K562 (cell line): ENCODE results near the gene SLC37A2. TPM values are rescaled to one million over a fixed set of nuclear protein-coding genes. Genes with fewer than 3 reads are reported as not detected.

Experiments
- ATAC-seq: fragments of 200-7000 bp; cut with Tn5 transposase; 3 replicates; pipeline ENCODE4 v1.9.1; 2020; ENCODE audit warnings: moderate library complexity
- BruUV-seq: library from RNA; stranded (reverse); fragments of 400-500 nt; replicated peaks from 2 replicates; lab custom pipeline; 2021; lab: Mats Ljungman, UMichigan
- CTCF ChIA-PET: fragments of 300-600 bp; formaldehyde crosslinking; extraction: SDS; loops from one replicate; lab custom pipeline; 2021; ENCODE audit warnings: low intra/inter-chr PET ratio; lab: Yijun Ruan, JAX
- POLR2A ChIA-PET: fragments of 300-600, 350-650 bp; sonication (Branson Sonifier 250); formaldehyde crosslinking; extraction: SDS; loops from one replicate; lab custom pipeline; 2021; ENCODE audit warnings: antibody characterized with exemption, inconsistent platforms; lab: Yijun Ruan, JAX
- DNase-seq, 4 experiments: peaks; one replicate each; pipeline versions ENCODE4 v3.0.0 to v3.0.0-alpha.2; 2011 to 2018; ENCODE audit warnings: low spot score in 3 of 4, mixed read lengths in 3 of 4; ENCODE audit errors: extremely low read depth in 1 of 4
- FAIRE-seq: peaks from 2 replicates; lab custom pipeline; 2011; peaks lifted over from hg19 to GRCh38; lab: Jason Lieb, UNC
- H2AFZ ChIP-seq: 2 replicates; pipeline ENCODE4 v1.6.0; 2011; ENCODE audit warnings: low read depth, low read length, control low read depth, inconsistent platforms
- H3K27ac ChIP-seq: fragments of 200-600 bp; 3 replicates; pipeline ENCODE4 v1.8.0; 2011; ENCODE audit warnings: low read depth, mild to moderate bottlenecking, control low read depth, inconsistent platforms, low read length, moderate library complexity, mixed read lengths; ENCODE audit errors: extremely low read depth
- H3K27me3 ChIP-seq, 2 experiments: fragments of 300-600 bp in 1 of 2; 2 replicates in 1 of 2; 3 replicates in 1 of 2; pipeline versions ENCODE4 v1.6.0 to v1.8.0; 2011; ENCODE audit warnings: inconsistent platforms in 2 of 2, low read length in 2 of 2, mild to moderate bottlenecking in 1 of 2, mixed read lengths in 1 of 2, moderate library complexity in 1 of 2; ENCODE audit not compliant: control insufficient read depth in 2 of 2, insufficient read depth in 2 of 2
- H3K36me3 ChIP-seq: fragments of 300-600 bp; 3 replicates; pipeline ENCODE4 v1.8.0; 2011; ENCODE audit warnings: mild to moderate bottlenecking, low read length, inconsistent platforms; ENCODE audit not compliant: control insufficient read depth, insufficient read depth
- H3K4me1 ChIP-seq, 2 experiments: fragments of 200-600 bp in 1 of 2; replicated peaks in 1 of 2; 2 replicates in 1 of 2; 3 replicates in 1 of 2; pipeline versions ENCODE4 v1.5.1 to v1.8.0; 2011; ENCODE audit warnings: inconsistent platforms in 2 of 2, low read length in 2 of 2, mild to moderate bottlenecking in 1 of 2, mixed read lengths in 1 of 2, moderate library complexity in 1 of 2; ENCODE audit not compliant: control insufficient read depth in 2 of 2, insufficient read depth in 2 of 2
- H3K4me2 ChIP-seq: 2 replicates; pipeline ENCODE4 v1.6.1; 2011; ENCODE audit warnings: low read length, control low read depth, inconsistent platforms, mixed read lengths; ENCODE audit not compliant: insufficient read depth
- H3K4me3 ChIP-seq: fragments of 200-600 bp; sonication (generic), shearing (Covaris generic); 2 replicates; pipeline ENCODE4 v1.5.1; 2016; ENCODE audit warnings: control low read depth, inconsistent platforms
- H3K79me2 ChIP-seq: fragments of 200-600 bp; 3 replicates; pipeline ENCODE4 v1.8.0; 2011; ENCODE audit warnings: low read length, inconsistent platforms; ENCODE audit not compliant: control insufficient read depth, insufficient read depth
- H3K9ac ChIP-seq, 2 experiments: 2 replicates each; pipeline versions ENCODE4 v1.6.0 to v1.6.1; 2011; ENCODE audit warnings: low read depth in 2 of 2, low read length in 2 of 2, control low read depth in 1 of 2, inconsistent platforms in 1 of 2, mild to moderate bottlenecking in 1 of 2, mixed read lengths in 1 of 2; ENCODE audit not compliant: insufficient read depth in 1 of 2
- H3K9me1 ChIP-seq: one replicate; pipeline ENCODE4 v1.6.0; 2011; ENCODE audit warnings: inconsistent platforms, mild to moderate bottlenecking, low read length, moderate library complexity; ENCODE audit not compliant: control insufficient read depth, insufficient read depth
- H3K9me3 ChIP-seq: replicated peaks from 2 replicates; pipeline ENCODE4 v1.5.1; 2011; ENCODE audit warnings: low read depth, low read length, inconsistent platforms; ENCODE audit not compliant: control insufficient read depth, insufficient read depth
- H4K20me1 ChIP-seq: replicated peaks from 2 replicates; pipeline ENCODE4 v1.6.1; 2011; ENCODE audit warnings: low read length, inconsistent platforms, mixed read lengths; ENCODE audit not compliant: control insufficient read depth, insufficient read depth
- CREBBP ChIP-seq: IDR thresholded peaks from one replicate; pipeline ENCODE4 v1.6.1; 2012; ENCODE audit warnings: low read depth, mild to moderate bottlenecking, control low read depth, inconsistent platforms, low read length
- GATAD2B ChIP-seq: fragments of 450-650 bp; IDR thresholded peaks from 2 replicates; pipeline ENCODE4 v1.6.1; 2017; ENCODE audit warnings: mild to moderate bottlenecking, borderline replicate concordance
- HINFP ChIP-seq: fragments of 450-650 bp; conservative IDR thresholded peaks from 2 replicates; pipeline ENCODE4 v1.6.1; 2016; ENCODE audit warnings: missing genetic modification characterization, low read depth, mild to moderate bottlenecking, control low read depth, missing compliant biosample characterization
- KDM2B ChIP-seq: fragments of 250-450 bp; sonication (Bioruptor Pico); IDR thresholded peaks from 2 replicates; pipeline ENCODE4 v1.8.0; 2021; ENCODE audit warnings: mild to moderate bottlenecking, moderate library complexity
- MCM3 ChIP-seq: fragments of 450-650 bp; IDR thresholded peaks from 2 replicates; pipeline ENCODE4 v1.6.1; 2016
- MIER1 ChIP-seq: fragments of 450-650 bp; IDR thresholded peaks from 2 replicates; pipeline ENCODE4 v1.6.1; 2016; ENCODE audit warnings: antibody characterized with exemption, mild to moderate bottlenecking, low read depth
- PATZ1 ChIP-seq: fragments of 250-450 bp; sonication (Bioruptor Pico); IDR thresholded peaks from 2 replicates; pipeline ENCODE4 v1.5.0; 2020; ENCODE audit warnings: mild to moderate bottlenecking, borderline replicate concordance
- RNF219 ChIP-seq: fragments of 250-450 bp; sonication (Bioruptor Pico); IDR thresholded peaks from 2 replicates; pipeline ENCODE4 v1.5.0; 2022; ENCODE audit warnings: mild to moderate bottlenecking
- SMARCE1 ChIP-seq: fragments of 450-650 bp; IDR thresholded peaks from 2 replicates; pipeline ENCODE4 v1.7.1; 2016; ENCODE audit warnings: mild to moderate bottlenecking
- TOE1 ChIP-seq, 2 experiments: fragments of 450-650 bp in 1 of 2; sonication (generic) in 1 of 2; formaldehyde crosslinking in 1 of 2; IDR thresholded peaks; 2 replicates each; pipeline versions ENCODE4 v1.7.1 to v1.8.0; 2016 to 2022; ENCODE audit warnings: borderline replicate concordance in 2 of 2, mild to moderate bottlenecking in 2 of 2, antibody characterized with exemption in 1 of 2, inconsistent platforms in 1 of 2, low read depth in 1 of 2, missing genetic modification reagents in 1 of 2, moderate library complexity in 1 of 2
- ZFP1 ChIP-seq: fragments of 450-650 bp; formaldehyde crosslinking; IDR thresholded peaks from 2 replicates; pipeline ENCODE4 v1.4.0; 2020; ENCODE audit warnings: mild to moderate bottlenecking, mixed read lengths
- ZNF263 ChIP-seq: sonication (generic); formaldehyde crosslinking; IDR thresholded peaks from 2 replicates; pipeline ENCODE4 v1.8.0; 2022; ENCODE audit warnings: mild to moderate bottlenecking, missing genetic modification reagents, borderline replicate concordance
- ZNF3 ChIP-seq: fragments of 250-450 bp; sonication (Bioruptor Pico); IDR thresholded peaks from 2 replicates; pipeline ENCODE4 v1.5.0; 2021; ENCODE audit warnings: mild to moderate bottlenecking, moderate library complexity
- ZNF347 ChIP-seq: fragments of 450-650 bp; formaldehyde crosslinking; IDR thresholded peaks from 2 replicates; pipeline ENCODE4 v1.4.0; 2020; ENCODE audit warnings: low read depth, mild to moderate bottlenecking, moderate library complexity
- ZNF655 ChIP-seq: fragments of 250-450 bp; sonication (Bioruptor Pico); IDR thresholded peaks from 2 replicates; pipeline ENCODE4 v1.5.0; 2021
- WGBS: fragments of 100-300 bp; shearing (Covaris generic); methylation state at CpG from one replicate; pipeline ENCODE4 v1.1.6; 2016; ENCODE audit warnings: low coverage, mixed read lengths; ENCODE audit not compliant: insufficient coverage; ENCODE audit errors: missing lambda C conversion rate; 5-methylcytosine and 5-hydroxymethylcytosine counted together
- in situ Hi-C: fragments of 300-500 bp; cut with MboI; formaldehyde crosslinking; loops from 4 replicates; pipeline ENCODE4 v1.15.0; 2018; ENCODE audit warnings: inconsistent platforms, mixed read lengths
- intact Hi-C: fragments of 100-400 bp; cut with micrococcal nuclease; formaldehyde crosslinking; loops from 2 replicates; pipeline ENCODE4 v1.14.2; 2022
- polyA plus RNA-seq, 8 experiments: library from polyadenylated mRNA; depleted of rRNA in 4 of 8; stranded (reverse) in 5 of 8; unstranded in 3 of 8; fragments of >200 nt; fragmentation: Nextera tagmentation in 2 of 8; fragmentation: Illumina TruSeq in 1 of 8; extraction: Ambion mirVana in 2 of 8; extraction: Trizol in 1 of 8; gene quantifications; 2 replicates each; pipeline versions ENCODE4 v1.2.1 to v1.2.3, GENCODE V29; 2011 to 2014; ENCODE audit warnings: inconsistent platforms in 1 of 8, missing spikeins in 1 of 8
- total RNA-seq, 7 experiments: library from RNA; depleted of rRNA in 6 of 7; stranded (reverse); fragments of >200 nt in 6 of 7; fragmentation: Illumina TruSeq in 2 of 7; extraction: Trizol in 2 of 7; gene quantifications; 2 replicates each; pipeline versions ENCODE4 v1.2.1 to v1.2.3, GENCODE V29; 2011 to 2021; ENCODE audit warnings: low replicate concordance in 1 of 7

The SLC37A2 gene
- total and polyA plus RNA-seq, 9 of the 15 experiments (the other 6 are each of a cell fraction or from before 2014, with no cell fraction given), result 0.01 to 1.2 (median 0.52) TPM

GRCh38 chr11:125016413-125016812 is 46.7 kb upstream of the SLC37A2 start (continued):
- TF ChIP-seq ZFP1 (no peak), MCM3 (no peak), SMARCE1 (no peak), PATZ1 (CRISPR knock-in tag) (no peak), MIER1 (no peak), CREBBP (no peak)
- TF ChIP-seq, all 486 proteins: peak for 0

GRCh38 chr11:125020342-125020741 is 42.8 kb upstream of the SLC37A2 start:
- no peak for DNase-seq
- 18% methylated on average over 2 of the region's 2 CpGs for WGBS
- Histone ChIP-seq H3K79me2 (no peaks in the 10 kb centered on the region), H4K20me1 (no peaks in the 10 kb centered on the region), H3K9me1 (no peaks in the 10 kb centered on the region), H3K4me2 (no peak overlapping the region), H3K4me1 (no peaks in the 10 kb centered on the region), H3K4me3 (no peak overlapping the region), H3K9me3 (no peaks in the 10 kb centered on the region), H3K9ac (no peak overlapping the region), H3K27me3 (no peaks in the 10 kb centered on the region), H3K36me3 (no peaks in the 10 kb centered on the region), H3K27ac (no peak overlapping the region), H2AFZ (no peak overlapping the region)
- no peak for FAIRE-seq
- intact Hi-C loops (no loop called here), in situ Hi-C loops (no loop called here)
- POLR2A ChIA-PET, result no interaction called here
- ATAC-seq, result no peak
- CTCF ChIA-PET, result no interaction called here
- no TSS peak for BruUV-seq
- TF ChIP-seq ZNF263 (CRISPR knock-in tag) (no peak), GATAD2B (no peak), ZNF347 (CRISPR knock-in tag) (no peak), ZNF655 (CRISPR knock-in tag) (no peak), KDM2B (no peak), RNF219 (no peak), TOE1 (IDR thresholded peaks at IDR 0.05; ENCODE audit: borderline replicate concordance) (no peak), TOE1 (CRISPR knock-in tag; IDR thresholded peaks at IDR 0.05; ENCODE audit: borderline replicate concordance, low read depth) (no peak), HINFP (tag) (no peak), ZNF3 (CRISPR knock-in tag) (no peak)
